ENCODE results near the gene IGFBP4.

The IGFBP4 gene

DNA sequence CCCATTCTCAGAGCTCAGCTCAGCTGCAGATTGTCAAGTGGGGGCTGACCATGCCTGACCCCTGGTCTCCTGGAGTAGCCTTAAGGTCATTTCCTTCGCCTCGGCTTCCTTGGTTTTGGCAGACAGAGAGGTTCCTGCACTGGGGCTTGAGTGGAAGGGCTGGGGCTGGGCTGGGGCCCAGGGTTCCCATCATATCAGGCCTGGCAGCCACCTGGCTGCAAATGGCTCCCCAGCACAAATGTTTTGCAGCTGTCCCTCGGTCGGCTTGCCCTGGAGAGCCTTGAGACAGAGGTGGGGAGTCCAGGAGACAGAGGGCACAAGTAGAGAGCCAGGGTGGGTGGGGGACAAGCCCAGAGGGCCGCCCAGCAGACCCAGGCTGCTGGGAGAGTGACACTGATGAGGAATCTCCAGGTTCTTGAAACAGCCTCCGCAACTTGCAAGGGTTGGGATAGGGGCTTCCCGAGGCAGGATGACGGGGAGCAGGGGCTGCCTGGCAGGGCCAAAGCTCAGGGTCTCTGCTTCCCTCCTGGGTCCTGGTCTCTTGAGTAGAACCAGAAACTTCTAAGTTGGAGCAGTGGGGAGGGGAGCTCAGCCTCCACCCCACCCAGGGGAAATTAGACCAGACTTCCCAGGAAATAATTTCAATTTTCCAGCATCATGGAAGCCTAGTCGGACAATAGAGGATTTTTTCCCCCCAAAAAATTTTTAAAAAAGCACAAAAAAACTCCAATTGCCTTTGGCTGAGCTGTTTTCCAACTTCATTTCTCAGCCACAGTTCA, 19.3 kb downstream of the IGFBP4 start:
- Histone ChIP-seq H3K4me3 (no peak overlapping the region), H3K9me3 (ENCODE audit: low read depth, low read length) (no peaks in the 10 kb centered on the region), H3K36me3 (ENCODE audit: insufficient read depth, low read length) (0 out of 2 replicates have a peak, but pooled peaks cover 2% of the 10 kb centered on the region), H3K9ac (ENCODE audit: insufficient read length) (peak overlapping the region; percentile 2), H3K27ac (peak overlapping the region; percentile 27; the same call in 1 of the 2 replicates)
- DNase-seq (ENCODE audit: low read depth, low spot score) = no peak
- TF ChIP-seq FOXP2 (optimal IDR thresholded peaks at IDR 0.05; ENCODE audit: control extremely low read depth, extremely low read length, insufficient read depth) (no peak), POLR2AphosphoS5 (IDR thresholded peaks at IDR 0.05; ENCODE audit: borderline replicate concordance, low read depth, low read length) (no peak), EZH2 (IDR thresholded peaks at IDR 0.05) (no peak)

DNA sequence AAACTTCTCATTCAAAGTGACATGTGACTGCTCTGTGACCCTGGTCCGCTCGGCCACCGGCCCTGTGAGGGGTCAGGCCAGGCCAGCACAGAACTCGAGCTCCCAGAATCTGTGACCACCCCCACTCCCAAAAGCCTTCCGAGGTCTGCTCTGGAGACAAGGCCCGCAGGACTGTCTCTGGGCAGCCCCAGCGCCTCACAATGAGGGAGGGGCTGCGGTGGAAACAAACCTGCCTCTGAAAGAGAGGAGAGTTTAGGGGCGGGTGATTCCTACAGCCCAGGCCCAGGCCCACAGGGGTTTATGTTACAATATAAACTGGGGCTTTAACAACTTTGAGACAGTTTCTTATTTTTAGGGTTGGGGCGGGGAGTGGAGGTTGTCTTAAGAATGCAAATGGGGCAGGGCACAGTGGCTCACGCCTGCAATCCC, 19.9 kb downstream of the IGFBP4 start:
- Histone ChIP-seq H3K9me3 (ENCODE audit: low read depth, low read length) (no peaks in the 10 kb centered on the region), H3K9ac (ENCODE audit: insufficient read length) (peak overlapping the region; percentile 2), H3K36me3 (ENCODE audit: insufficient read depth, low read length) (no peaks in the 10 kb centered on the region), H3K27ac (peak overlapping the region; percentile 27; the same call in 1 of the 2 replicates), H3K4me3 (no peak overlapping the region)
- no peak for DNase-seq (ENCODE audit: low read depth, low spot score)
- TF ChIP-seq FOXP2 (optimal IDR thresholded peaks at IDR 0.05; ENCODE audit: control extremely low read depth, extremely low read length, insufficient read depth) (no peak), POLR2AphosphoS5 (IDR thresholded peaks at IDR 0.05; ENCODE audit: borderline replicate concordance, low read depth, low read length) (no peak), EZH2 (IDR thresholded peaks at IDR 0.05) (no peak)

GRCh38 chr17:40464392-40464855, 21.2 kb downstream of the IGFBP4 start:
- Histone ChIP-seq H3K9ac (ENCODE audit: insufficient read length) (no peak overlapping the region), H3K9me3 (ENCODE audit: low read depth, low read length) (no peaks in the 10 kb centered on the region), H3K4me3 (no peak overlapping the region), H3K36me3 (ENCODE audit: insufficient read depth, low read length) (no peaks in the 10 kb centered on the region), H3K27ac (no peak overlapping the region)
- TF ChIP-seq EZH2 (IDR thresholded peaks at IDR 0.05) = no peak
- no peak for TF ChIP-seq POLR2AphosphoS5 (IDR thresholded peaks at IDR 0.05; ENCODE audit: borderline replicate concordance, low read depth, low read length)
- TF ChIP-seq FOXP2 (optimal IDR thresholded peaks at IDR 0.05; ENCODE audit: control extremely low read depth, extremely low read length, insufficient read depth) = no peak
- no peak for DNase-seq (ENCODE audit: low read depth, low spot score)

GRCh38 chr17:40466298-40466971, 23.2 kb downstream of the IGFBP4 start:
- DNase-seq (ENCODE audit: low read depth, low spot score) = no peak
- no peak overlapping the region for H3K27ac ChIP-seq
- no peak overlapping the region for H3K9ac ChIP-seq (ENCODE audit: insufficient read length)
- TF ChIP-seq POLR2AphosphoS5 (IDR thresholded peaks at IDR 0.05; ENCODE audit: borderline replicate concordance, low read depth, low read length) (no peak), FOXP2 (optimal IDR thresholded peaks at IDR 0.05; ENCODE audit: control extremely low read depth, extremely low read length, insufficient read depth) (no peak), EZH2 (IDR thresholded peaks at IDR 0.05) (no peak)
- H3K9me3 ChIP-seq (ENCODE audit: low read depth, low read length) = no peaks in the 10 kb centered on the region
- H3K36me3 ChIP-seq (ENCODE audit: insufficient read depth, low read length) = no peaks in the 10 kb centered on the region
- no peak overlapping the region for H3K4me3 ChIP-seq

DNA sequence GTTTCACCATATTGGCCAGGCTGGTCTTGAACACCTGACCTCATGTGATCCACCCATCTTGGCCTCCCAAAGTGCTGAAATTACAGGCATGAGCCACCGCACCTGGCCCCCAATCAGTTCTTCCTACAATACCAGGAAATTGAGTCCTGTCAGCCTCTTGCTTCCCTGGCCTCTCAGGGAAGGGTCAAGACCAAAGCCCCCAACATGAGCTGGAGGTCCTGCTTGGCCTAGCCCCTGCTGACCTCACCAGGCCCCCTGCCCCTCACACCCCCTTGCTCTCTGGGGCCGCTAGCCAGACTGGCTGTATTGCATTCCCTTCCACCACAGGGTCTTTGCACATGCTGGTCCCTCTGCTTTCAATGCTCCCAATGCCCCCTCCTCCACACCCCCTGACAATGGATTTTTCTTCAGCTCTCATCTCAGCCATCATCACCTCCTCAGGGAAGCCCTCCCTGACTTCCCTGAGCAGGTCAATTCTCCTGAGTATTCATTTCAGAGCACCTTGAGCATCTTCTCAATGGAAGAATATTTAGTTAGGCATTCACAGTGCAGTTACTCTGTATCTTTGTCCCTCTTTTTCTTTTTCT, 24.1 kb downstream of the IGFBP4 start:
- Histone ChIP-seq H3K27ac (no peak overlapping the region), H3K36me3 (ENCODE audit: insufficient read depth, low read length) (no peaks in the 10 kb centered on the region), H3K9ac (ENCODE audit: insufficient read length) (no peak overlapping the region), H3K9me3 (ENCODE audit: low read depth, low read length) (no peaks in the 10 kb centered on the region), H3K4me3 (no peak overlapping the region)
- TF ChIP-seq EZH2 (IDR thresholded peaks at IDR 0.05) (no peak), POLR2AphosphoS5 (IDR thresholded peaks at IDR 0.05; ENCODE audit: borderline replicate concordance, low read depth, low read length) (no peak), FOXP2 (optimal IDR thresholded peaks at IDR 0.05; ENCODE audit: control extremely low read depth, extremely low read length, insufficient read depth) (no peak)
- DNase-seq (ENCODE audit: low read depth, low spot score) = no peak

- no peak overlapping the region for H3K27ac ChIP-seq
- TF ChIP-seq FOXP2 (optimal IDR thresholded peaks at IDR 0.05; ENCODE audit: control extremely low read depth, extremely low read length, insufficient read depth) = no peak
- no peak for TF ChIP-seq POLR2AphosphoS5 (IDR thresholded peaks at IDR 0.05; ENCODE audit: borderline replicate concordance, low read depth, low read length)
- TF ChIP-seq EZH2 (IDR thresholded peaks at IDR 0.05) = no peak
These were observed 25.3 kb downstream of the IGFBP4 start for GRCh38 chr17:40468560-40468959.

GRCh38 chr17:40469805-40470675, 26.8 kb downstream of the IGFBP4 start:
- no peaks in the 10 kb centered on the region for H3K36me3 ChIP-seq (ENCODE audit: insufficient read depth, low read length)
- no peaks in the 10 kb centered on the region for H3K9me3 ChIP-seq (ENCODE audit: low read depth, low read length)
- no peak overlapping the region for H3K27ac ChIP-seq
- TF ChIP-seq FOXP2 (optimal IDR thresholded peaks at IDR 0.05; ENCODE audit: control extremely low read depth, extremely low read length, insufficient read depth) (no peak), POLR2AphosphoS5 (IDR thresholded peaks at IDR 0.05; ENCODE audit: borderline replicate concordance, low read depth, low read length) (no peak), EZH2 (IDR thresholded peaks at IDR 0.05) (no peak)
- H3K9ac ChIP-seq (ENCODE audit: insufficient read length) = no peak overlapping the region
- H3K4me3 ChIP-seq = no peak overlapping the region
- no peak for DNase-seq (ENCODE audit: low read depth, low spot score)

More at GRCh38 chr17:40468560-40468959, 25.3 kb downstream of the IGFBP4 start:
- Histone ChIP-seq H3K9me3 (ENCODE audit: low read depth, low read length) (no peaks in the 10 kb centered on the region), H3K9ac (ENCODE audit: insufficient read length) (no peak overlapping the region), H3K36me3 (ENCODE audit: insufficient read depth, low read length) (no peaks in the 10 kb centered on the region), H3K4me3 (no peak overlapping the region)
- no peak for DNase-seq (ENCODE audit: low read depth, low spot score)
